ENCODE data around the gene SEPTIN1.
"Not testable (repeated sequence)": the region's sequence is repeated elsewhere in the genome, so short reads cannot be mapped to it uniquely, and the experiment has no call there.

Gene SEPTIN1

GRCh38 chr16:30337964-30338357 is 44.4 kb downstream of the SEPTIN1 start:
- DNase-seq, result not testable (repeated sequence)

- no peak for DNase-seq
Measured at GRCh38 chr16:30335598-30336474, 46.5 kb downstream of the SEPTIN1 start.

- DNase-seq, result peak; percentile 59
Measured at GRCh38 chr16:30335028-30335597, 47.2 kb downstream of the SEPTIN1 start.

GRCh38 chr16:30334473-30334989 is 47.8 kb downstream of the SEPTIN1 start:
- peak; percentile 77 for DNase-seq
